NCI-H82 treated with DMSO at 0.1 percent for 48 hours (cell line): ENCODE data around the gene EFHC2.

Source experiments
- DNase-seq: peaks from one replicate; lab custom pipeline; 2025; ENCODE audit not compliant: unreplicated experiment; lab: John Stamatoyannopoulos, UW

EFHC2 gene, protein sequence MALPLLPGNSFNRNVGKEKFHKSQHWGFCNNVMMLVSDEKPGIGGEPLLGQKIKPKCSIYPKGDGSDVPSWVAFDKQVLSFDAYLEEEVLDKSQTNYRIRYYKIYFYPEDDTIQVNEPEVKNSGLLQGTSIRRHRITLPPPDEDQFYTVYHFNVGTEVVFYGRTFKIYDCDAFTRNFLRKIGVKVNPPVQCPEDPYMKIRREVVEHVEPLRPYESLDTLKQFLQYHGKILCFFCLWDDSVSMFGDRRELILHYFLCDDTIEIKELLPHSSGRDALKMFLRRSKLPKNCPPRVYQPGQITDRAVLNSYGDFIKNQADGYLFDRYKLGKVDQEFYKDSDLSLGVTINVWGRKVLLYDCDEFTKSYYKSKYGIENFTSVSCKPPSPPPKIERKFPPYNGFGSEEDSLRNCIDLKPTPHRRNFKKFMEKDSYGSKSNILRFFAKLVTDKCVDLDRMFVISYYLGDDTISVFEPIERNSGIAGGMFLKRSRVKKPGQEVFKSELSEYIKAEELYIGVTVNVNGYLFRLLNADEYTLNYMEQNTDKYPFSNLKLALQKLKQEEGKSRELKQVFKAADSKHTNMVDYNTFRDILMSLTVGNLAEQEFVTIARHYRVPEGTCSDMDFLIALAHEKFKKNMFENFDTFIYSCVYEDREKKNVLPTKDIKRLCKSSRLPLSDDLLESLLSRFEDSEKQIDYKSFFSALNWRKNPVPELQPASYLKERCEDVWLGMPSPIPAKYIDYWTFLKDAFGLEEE

DNA sequence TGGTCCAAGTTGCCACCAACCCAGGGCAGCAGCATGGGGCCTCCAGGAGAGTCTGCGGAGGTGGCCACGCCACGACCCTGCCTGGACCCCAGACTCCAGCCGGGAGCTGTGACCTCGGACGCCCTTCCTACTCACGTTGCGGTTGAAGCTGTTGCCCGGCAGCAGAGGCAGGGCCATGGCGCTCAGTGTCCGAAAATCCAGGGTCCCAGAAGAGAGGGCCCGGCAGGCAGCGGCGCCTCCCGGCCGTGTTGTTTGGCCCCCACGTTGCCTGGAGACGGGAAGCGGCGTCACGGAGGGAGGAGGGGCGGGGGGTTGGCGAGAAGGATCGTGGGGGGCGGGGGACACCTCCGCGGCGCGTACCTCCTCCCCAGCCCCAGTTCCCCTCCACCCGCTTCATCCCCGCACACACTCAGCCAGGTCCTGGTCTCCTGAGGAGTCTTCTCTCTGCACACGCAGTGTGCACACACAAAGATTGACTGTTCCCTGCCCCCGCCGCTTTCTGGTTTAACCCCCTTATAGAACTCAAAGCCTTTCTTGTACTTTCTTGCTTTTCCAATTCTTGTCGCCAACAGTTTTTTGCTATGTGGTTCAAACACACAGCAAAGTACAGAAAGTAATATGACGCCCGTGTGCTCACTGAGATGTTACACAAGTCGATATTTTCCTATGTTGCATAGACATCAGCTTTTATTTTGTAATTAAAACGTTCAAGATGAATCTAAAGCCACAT, at the start of gene EFHC2:
EFHC2 (minus strand) TSS at position 261 of the 730 bp plus-strand sequence; CDS start at position 177, 84 bp downstream.
- no peak for DNase-seq

DNA sequence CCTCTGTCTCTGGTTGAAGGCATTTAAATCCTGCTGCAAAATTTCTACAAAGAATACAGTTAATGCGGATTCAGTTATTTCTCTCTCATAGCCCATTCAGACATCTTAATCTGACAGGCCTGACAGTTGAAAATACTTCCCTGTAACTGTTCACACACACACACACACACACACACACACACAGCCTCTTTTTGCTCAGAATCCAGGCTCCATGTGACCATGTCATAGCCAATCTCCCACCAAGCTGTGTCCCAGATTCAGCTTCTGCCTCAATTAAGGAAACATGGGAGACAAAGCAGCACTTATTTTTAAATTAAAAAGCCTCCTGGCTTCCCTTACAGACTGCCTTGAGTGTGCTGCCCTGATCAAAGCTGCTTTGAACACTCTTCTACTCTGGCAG, 49.3 kb upstream of the EFHC2 start:
- no peak for DNase-seq

DNA sequence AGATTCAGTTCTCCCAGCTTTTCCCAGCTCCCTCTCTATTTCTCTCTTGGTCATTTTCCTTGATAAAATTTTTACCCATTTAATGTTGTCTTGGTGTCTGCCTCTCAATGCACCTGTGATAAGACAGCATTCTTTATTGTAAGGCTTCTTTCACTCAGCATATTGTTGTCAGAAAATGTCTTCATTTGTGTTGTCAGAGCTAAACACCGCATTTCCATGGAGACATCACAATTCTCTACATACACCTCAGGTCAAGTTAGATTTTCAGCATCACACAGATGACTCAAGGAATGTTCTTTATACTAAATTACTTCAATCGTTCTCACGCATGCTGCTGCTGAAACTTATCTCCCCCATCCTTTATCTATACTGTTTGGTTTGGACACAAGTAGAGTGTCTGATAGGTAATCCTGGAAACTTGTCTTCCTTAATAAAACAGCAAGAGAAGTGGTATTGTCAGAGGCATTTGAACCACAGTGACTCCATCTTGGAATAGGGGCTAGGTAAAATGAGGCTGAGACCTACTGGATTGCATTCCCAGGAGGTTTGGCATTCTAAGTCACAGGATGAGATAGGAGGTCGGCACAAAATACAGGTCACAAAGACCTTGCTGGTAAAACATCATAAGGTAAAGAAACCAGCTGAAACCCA, 41.3 kb upstream of the EFHC2 start:
- DNase-seq = no peak

DNA sequence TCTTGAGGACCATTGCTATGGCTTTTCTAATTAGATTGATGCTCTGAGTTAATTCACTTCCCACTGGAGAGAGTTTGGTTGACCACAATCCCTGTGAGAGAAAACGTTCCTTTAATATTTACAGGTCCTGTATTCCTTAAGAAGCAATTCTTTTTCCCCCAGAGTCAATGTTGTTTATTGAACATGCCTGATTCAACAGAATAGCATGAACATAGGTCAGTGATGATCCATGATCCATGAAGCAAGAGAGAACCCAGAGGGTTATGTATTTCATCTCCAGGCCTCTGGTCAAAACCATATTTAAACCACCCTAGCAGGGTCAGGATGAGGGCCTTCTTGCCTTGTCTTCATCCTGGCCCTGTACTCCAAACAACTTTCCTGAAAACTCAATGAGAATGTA, 39.4 kb upstream of the EFHC2 start:
- no peak for DNase-seq

DNA sequence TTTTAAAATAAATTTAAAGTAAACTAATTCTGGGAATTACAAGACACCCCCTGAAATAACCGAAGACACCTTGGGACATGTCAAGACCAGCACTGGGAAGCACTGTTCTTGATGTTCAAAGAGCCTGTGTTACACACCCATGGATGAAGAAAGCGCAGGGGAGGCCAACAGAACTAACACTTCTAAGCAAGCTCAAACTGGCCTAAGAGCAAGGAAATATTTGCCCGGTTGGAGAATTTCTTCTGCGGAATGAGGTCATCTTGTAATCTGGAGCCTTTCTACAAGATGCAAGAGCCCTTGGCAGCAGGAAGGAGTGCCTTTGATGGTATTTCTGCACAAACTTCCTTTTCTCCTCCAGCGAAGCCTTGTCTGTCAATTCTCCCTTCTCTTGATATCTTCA, 9.3 kb upstream of the EFHC2 start:
- DNase-seq = no peak

DNA sequence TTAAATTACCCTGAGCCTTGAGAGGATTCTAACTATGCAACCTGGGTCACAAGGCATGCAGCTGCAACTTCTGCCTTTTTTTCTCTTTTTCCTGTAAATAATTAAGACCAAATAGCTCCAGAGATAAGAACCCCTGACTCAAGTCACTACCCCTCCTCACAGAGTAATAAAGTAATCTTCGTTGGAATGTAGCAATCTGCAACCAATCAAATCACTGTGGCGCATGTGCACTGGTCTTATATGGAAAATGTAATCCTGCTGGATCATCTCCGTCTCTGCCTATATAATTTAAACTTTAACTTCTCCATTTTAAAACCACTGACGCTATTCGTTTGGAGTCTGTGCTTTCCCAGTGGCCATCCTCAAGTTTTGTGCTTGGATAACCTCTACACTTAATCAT, 6.1 kb upstream of the EFHC2 start:
- DNase-seq = no peak

DNA sequence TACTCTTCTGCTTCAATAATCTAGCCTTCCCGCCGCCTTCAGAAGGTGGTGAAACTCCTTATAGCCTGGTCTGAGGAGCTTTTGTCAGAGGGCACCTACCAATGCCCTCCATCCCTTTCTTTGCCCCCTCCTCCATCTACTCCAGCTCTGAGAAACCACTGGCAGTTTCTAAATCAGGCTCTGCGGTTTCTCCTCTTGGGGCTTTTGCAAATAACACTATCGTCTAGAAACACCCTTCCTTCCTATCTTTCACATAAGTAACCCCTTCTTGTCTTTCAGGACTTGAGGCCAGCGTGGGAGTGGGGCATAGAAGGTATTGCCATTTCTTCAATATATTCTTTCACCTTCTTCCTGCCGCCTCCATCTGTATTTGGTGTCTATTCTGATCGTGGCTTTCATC, 1.2 kb upstream of the EFHC2 start:
- DNase-seq = no peak

DNA sequence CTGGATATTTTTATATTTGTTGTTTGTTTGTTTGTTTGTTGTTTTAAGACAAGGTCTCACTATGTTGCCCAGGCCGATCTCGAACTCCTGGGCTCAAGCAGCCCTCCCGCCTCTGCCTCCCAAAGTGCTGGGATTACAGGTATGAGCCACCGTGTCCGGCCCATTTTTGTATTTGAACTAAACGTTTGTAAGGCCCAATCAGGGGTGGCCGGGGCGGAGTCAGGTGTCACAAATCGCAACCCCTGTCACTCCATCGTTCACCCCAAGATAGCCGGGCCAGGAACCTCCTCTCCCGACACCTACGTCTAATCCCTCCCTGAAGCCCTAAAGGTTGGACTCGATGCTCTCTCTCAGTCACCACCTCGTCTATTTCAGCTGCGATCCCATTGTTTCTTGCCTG, 722 bp upstream of the EFHC2 start:
- no peak for DNase-seq

DNA sequence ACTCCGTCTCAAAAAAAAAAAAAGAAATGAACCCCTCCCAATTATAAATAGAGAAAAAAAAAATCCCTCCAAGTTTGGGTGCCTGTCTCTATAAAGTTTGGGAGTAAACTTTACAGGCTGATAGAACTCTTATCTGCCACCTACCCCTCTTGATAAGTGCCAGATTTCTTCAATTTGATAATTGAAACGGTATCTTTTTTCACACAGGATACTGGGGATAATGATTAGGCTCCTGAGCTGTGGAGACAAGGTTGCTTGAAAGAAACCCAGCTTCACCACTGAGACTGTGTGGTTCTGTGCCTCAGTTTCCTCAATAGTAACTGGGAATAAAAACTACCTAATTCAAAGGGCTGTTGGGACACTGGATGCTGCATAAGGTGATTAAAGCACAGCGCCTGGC, 606 bp downstream of the EFHC2 start:
- no peak for DNase-seq

DNA sequence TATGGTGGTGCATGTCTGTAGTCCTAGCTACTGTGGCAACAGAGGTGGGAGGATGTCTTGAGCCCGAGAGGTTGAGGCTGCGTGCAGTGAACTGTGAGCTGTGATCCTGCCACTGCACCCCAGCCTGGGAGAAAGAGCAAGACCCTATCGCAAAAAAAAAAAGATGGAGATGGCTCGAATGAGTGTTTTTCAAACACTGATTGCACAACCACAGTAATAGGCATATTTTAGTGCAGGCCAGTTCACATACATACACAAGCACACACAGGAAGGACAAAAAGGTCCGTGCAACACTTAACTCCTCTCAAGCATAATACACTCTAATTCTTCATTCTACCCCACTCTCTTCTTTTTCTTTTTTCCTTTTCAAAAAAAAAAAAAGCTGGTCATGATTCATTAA, 5.1 kb downstream of the EFHC2 start:
- DNase-seq = no peak

DNA sequence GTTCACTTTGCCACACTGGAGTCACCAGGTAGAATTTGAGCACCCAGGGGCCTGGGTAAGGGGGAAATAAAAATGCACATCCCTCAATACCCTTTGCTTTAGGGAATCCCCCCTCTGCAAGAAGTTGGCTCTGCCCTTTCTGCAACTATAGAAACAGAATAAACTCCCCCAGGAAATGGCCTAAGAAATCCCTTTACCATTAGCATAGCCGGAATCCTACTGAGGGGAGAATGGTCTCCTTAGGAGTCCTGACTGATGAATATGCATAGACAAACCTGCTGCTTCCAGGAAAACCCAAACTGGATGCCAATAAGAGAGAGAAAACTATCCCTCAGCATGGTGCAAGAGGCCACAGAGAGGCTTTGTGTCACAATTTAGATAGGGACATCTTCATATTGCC, 11.0 kb downstream of the EFHC2 start:
- no peak for DNase-seq

DNA sequence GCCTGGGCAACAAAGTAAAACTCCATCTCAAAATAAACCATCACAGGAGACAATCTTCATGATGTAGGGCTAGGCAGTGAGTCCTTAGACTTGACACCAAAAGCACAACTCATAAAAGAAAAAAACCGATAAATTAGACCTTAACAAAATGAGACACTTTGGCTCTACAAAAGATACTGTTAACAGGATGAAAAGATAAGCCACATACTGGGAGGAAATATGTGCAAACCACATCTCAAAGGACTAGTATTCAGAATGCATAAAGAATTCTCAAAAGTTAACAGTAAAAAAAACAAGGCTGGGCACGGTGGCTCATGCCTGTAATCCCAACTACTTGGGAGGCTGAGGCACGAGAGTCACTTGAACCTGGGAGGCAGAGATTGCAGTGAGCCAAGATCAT, 13.2 kb downstream of the EFHC2 start:
- DNase-seq = no peak

DNA sequence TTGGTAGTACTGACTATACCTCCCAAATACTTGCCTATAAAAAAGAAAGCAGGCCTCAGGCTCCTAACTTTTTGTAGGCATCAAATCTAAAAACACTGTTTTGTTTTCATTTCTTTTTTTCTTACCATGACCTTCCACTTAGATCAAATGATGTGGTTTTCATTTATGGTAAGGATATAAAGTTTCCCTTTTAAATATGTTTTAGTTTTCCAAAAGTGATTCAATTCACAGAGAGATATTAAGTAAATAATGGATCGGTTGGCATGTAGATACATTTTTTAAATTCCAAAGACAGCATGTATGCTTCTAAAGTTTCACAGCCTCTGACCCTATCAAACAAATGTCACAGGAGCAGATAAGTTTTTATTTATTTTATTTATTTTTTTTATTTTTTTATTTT, 23.9 kb downstream of the EFHC2 start:
- DNase-seq = no peak

DNA sequence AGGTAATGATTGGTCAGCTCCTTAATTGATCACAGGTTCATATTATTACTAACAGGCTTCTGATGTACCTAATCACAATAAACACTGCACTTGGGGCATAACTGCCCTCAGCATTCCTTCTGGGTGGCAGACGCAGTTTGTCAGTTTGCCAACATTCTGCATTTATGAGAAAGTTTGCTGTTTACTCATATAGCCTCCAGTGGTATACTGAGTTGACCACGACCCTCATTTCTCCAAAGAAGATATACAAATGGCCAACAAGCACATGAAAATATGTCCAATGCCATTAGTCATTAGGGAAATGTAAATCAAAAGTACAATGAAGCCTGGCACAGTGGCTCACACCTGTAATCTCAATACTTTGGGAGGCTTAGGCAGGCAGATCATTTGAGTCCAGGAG, 26.3 kb downstream of the EFHC2 start:
- no peak for DNase-seq

DNA sequence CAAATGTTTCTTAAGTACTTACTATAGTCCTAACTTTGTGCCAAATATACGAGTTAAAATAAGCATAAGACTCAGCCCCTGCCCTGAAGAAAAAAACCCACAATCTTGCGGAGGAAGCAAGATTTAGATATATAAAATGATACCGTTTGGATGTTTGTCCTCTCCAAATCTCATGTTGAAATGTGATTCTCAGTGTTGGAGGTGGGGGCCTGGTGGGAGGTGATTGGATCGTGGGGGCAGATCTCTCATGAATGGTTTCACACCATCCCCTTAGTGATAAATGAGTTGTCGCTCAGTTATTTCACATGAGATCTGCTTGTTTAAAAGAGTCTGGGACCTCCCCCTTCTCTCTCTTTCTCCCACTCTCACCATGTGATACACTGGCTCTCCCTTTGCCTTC, 28.7 kb downstream of the EFHC2 start:
- no peak for DNase-seq

DNA sequence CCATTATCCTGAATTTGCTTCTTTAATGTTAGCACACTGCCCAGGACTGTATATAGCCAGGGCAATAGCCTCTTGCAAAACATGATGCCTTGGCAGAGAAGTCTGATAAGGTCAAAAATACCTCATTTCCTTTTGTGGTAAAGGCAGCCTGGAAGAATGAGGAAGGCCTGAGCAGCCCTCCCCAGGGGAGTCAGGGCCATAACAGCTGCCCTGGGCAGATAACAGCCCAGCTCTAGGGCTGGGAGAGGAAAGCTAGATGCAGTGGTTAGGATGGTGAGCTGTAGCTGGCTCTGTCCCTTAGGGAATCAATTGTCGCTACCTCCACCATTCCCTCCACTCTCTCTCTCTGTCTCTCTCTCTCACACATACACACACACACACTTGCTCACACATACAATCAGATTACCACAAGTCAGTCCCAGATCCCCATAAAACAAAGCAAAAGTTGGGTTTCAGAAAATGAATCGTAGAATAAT, 29.2 kb downstream of the EFHC2 start:
- DNase-seq = no peak

DNA sequence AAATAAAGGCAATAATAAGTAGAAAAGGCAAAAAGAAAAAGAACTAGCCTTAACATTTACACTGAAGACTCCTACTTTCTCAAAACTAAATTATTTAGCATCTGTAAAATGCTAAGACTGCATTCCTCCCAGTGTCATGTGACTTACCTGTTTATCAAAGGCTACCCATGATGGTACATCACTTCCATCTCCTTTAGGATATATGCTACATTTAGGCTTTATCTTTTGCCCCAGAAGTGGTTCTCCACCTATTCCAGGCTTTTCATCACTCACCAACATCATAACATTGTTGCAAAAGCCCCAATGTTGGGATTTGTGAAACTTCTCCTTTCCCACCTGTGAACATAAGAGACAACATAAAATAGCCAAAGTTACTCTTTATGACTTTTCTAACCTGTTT, 31.1 kb downstream of the EFHC2 start:
- DNase-seq = no peak

DNA sequence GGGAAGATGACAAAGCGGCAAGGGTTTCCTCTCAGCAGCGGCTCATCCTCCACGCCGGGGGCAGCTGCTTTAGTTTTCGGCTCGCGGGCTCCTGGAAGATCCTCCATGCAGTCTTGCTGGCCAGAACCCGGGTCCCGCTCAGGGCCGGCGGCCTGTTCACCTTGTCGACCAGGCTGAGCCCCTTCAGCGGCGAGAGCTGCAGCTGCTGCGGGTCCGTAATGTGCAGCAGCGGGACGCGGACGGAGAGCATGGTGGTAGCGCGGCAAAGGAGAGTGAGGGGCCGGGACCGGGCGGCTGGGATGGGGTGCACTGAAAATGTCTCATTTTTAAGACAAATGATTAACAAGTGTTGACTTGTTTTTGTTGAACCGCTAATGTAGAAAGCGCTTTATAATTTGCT, 33.2 kb downstream of the EFHC2 start:
- no peak for DNase-seq

DNA sequence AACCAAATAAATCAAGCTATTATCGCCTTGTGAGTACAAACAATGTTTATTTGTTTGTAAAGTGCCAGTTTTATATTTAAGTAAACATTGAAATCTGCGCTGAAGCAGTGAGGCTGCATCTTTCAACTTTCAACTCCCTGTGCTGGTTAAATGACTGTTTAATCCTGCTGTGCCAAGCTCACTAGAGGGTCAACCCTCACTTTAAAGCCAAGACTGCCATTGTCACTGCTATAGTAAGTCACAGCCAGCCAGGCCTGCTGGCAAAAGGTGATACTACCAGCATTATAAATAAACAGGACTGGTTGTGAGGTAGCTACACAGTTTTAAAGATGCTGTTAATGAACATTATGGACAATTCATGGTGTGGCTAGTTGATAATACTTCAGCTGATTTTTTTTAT, 34.6 kb downstream of the EFHC2 start:
- DNase-seq = no peak

DNA sequence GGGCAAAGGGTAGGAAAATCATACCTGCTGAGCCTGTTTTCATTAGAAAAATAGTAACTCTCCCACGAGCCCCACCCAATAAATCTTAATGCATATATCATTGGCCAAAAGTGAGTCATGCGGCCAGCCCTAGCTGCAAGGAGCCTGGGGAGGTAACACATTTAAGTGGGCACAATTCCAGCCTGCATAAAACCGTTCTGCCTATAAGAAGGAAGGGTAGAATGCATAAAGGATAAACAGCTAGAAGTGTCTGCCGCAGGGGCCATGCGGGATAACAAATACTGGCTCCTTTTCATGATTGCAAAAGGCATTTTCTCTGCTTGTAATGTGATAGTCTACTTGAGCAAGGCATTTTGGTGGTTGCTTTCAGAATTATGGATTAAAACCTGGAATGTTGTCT, 37.1 kb downstream of the EFHC2 start:
- no peak for DNase-seq

DNA sequence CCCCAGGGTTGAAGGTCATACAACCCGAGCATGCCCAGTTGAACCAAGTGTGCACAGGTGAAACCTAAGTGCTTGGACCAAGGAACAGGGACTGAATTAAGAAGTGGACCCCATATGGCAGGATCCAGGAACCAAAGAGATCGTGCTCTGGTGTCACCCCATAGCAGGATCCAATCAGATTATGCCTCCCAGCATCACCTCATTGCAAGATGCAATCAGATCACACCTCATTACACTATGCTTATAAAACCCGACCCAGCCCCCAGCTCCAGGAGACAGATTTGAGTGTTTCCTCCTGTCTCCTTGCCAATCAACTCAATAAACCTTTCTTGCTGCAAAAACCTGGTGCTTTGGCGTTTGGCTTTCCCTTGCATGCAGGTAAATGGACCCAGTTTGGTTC, 37.6 kb downstream of the EFHC2 start:
- no peak for DNase-seq
